Measurements from ENCODE around the gene ANKRD44. TPM values are rescaled to one million over a fixed set of nuclear protein-coding genes. Genes with fewer than 3 reads are reported as not detected.
"Not testable (repeated sequence)": the region's sequence is repeated elsewhere in the genome, so short reads cannot be mapped to it uniquely, and the experiment has no call there.

Gene ANKRD44
- total RNA-seq, 1 experiment from 2014 or later: 5.8 TPM

- DNase-seq (ENCODE audit: low read depth): no peak
Observed at GRCh38 chr2:197030090-197030489, 280.5 kb downstream of the ANKRD44 start.

DNA sequence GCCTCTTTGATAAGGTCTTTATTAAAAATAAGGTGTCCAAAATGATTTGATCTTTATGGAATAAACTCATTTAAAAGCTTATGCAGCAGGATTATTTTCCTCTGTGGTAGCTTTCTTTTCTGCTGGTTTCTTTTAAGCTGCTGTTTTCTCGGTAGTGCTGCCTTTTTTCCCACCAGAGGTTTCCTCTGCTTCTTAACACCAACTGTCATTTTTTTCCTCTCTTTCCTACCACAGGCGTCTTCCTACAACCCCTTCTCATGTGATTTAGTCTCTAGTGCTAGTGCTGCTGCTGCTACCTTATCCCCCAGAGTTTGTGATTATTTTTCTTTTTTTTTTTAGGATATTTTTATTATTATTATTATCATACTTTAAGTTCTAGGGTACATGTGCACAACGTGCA is 281.9 kb downstream of the ANKRD44 start:
- no peak for DNase-seq (ENCODE audit: low read depth)

- DNase-seq (ENCODE audit: low read depth): peak; percentile 89
Observed at GRCh38 chr2:197028230-197028629, 282.4 kb downstream of the ANKRD44 start.

DNA sequence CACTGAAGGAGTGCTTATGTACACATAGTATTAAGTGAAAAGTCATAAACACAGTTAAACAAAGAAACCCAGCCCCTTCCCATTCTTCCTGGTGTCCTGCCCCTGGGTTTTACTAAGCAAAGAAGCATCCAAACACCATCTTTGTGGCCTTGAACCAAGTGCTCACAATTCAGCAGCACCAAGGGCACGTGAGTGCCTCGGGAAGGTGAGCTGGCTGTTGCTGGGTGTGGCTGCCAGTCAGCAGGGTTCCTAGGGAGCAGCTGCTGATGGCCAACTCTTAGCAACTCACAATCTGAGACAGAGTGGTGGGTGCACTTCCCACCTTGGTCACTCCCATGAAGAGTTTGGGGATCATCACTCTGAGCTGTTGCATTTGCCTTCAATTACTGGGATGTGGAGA is 286.4 kb downstream of the ANKRD44 start:
- no peak for DNase-seq (ENCODE audit: low read depth)

GRCh38 chr2:197020921-197021320 is 289.7 kb downstream of the ANKRD44 start:
- DNase-seq (ENCODE audit: low read depth): not testable (repeated sequence)

DNA sequence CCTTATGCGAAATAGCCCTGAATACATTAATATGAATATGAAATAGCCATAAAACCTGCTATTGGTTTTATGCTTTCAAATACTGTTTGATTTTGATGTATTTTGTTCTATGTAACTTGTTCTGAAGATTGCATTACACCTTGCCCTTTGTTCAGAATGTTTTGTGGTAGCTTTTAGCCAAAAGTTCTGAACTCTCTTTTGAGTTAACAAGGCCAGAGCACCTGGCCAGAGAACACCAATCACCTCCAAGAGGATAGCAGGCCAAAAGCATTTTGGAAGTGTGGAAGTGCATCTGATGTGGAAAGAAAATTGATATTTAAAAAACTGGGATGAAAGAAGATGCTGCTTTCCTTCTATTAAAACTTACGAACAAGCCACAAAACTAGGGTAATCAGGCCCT is 297.5 kb downstream of the ANKRD44 start:
- DNase-seq (ENCODE audit: low read depth): no peak

- peak; percentile 39 for DNase-seq (ENCODE audit: low read depth)
Observed at GRCh38 chr2:197011801-197012641, 298.6 kb downstream of the ANKRD44 start.

DNA sequence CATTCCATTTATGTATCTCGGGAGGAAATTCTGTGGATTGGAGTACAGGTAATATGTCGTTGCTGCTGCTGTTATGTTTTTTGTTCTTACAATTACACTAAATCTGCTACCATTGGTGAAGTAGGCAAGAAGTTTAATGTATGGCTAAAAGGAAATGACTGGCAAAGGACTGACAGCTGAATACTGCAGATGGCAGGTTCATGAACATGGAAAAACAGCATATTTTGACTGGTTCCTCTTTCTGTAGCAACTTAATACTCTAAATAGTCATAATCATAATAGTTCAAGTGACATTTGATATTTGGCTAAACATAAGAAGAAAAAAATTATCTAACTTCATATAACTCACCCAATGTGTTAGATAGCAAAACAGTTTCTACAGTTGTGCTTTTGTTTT is 299.6 kb downstream of the ANKRD44 start:
- DNase-seq (ENCODE audit: low read depth): no peak

- no peak for DNase-seq (ENCODE audit: low read depth)
Observed at GRCh38 chr2:197010200-197011020, 300.2 kb downstream of the ANKRD44 start.

- DNase-seq (ENCODE audit: low read depth): not testable (repeated sequence)
Observed at GRCh38 chr2:197008741-197009341, 301.7 kb downstream of the ANKRD44 start.

DNA sequence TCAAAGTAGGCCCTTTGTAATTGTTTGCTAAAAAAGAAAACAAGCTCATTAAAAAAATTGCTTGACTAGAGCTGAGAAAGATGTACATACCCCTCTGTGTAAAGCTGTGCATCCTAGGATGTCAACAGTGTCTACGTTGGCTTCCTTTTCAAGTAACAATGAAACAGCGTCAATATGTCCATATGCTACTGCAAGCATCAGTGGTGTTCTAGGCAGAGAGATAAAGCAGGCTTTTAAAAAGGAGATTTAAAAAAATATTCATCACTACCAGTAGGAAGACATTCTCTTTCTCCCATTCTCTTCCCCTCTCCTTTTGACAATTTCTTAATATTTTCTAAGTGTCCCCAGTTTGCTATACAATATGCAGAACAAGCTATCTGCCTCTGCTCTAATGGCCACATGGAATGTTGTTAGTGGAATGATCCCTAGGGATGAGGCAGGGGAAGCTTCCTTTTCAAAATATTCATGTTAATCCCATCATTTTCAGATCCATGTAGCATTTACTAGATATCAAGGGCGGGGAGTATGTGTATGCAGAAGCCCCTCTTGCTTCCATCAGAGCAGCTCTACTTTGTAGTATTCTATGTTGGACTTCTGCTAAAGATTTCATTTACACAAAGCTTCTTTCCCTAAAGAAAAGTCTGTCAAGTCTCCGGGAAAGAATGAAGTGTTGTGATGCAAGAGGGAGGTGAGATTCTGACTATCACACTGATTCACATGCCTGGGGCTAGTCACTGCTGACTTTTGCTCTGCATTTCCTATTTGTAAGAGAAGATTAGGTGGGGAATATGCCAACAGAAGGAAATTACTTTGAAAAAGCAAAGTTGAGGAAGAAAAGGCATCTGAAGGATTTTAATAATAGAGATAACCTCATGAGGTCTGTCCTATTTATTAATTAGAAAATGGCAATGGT is 302.6 kb downstream of the ANKRD44 start:
- peak; percentile 29 for DNase-seq (ENCODE audit: low read depth)

GRCh38 chr2:197001921-197002320 is 308.7 kb downstream of the ANKRD44 start:
- DNase-seq (ENCODE audit: low read depth): no peak

GRCh38 chr2:196995757-196996314 is 314.7 kb downstream of the ANKRD44 start:
- DNase-seq (ENCODE audit: low read depth): no peak

GRCh38 chr2:196994764-196995163 is 315.8 kb downstream of the ANKRD44 start:
- DNase-seq (ENCODE audit: low read depth): no peak

DNA sequence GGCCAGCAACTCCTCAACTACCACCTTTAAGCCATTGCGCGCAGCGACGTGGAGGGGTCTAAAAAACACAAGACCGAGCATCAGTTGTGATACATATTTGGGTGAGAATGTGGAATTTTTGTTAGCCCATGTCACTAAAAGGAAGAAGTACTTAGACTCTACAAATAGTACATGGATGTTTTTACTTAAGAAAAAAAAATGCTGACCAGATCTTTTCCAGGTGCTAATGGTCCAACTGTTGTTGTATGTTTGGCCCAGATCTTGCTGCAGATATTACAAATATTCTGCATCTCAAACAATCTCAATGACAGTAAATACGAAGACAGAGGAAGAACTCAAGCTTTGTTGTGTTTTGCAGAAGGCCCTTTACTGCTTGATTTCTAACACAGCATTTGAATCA is 317.0 kb downstream of the ANKRD44 start:
- no peak for DNase-seq (ENCODE audit: low read depth)

DNA sequence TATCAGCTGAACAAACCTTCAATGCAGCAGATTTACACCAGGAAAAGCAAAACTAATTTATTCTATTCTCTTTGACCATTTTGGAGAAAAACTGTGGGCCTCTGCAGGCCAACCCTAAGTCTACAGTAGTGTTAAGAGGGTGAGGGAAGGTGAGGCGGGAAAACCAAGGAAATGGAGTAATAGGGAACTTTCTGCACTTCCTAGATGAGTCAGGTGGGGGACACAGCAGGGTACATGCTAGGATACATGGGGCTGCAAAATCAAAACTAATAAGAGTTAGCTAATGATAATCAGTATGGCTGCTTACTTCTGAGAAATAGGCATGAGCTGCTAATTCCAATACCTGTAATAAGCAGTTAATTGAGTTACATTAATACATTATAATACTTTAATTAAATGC is 318.1 kb downstream of the ANKRD44 start:
- no peak for DNase-seq (ENCODE audit: low read depth)

GRCh38 chr2:196990788-196991461 is 319.7 kb downstream of the ANKRD44 start:
- no peak for DNase-seq (ENCODE audit: low read depth)

- DNase-seq (ENCODE audit: low read depth): no peak
Observed at GRCh38 chr2:196990092-196990491, 320.5 kb downstream of the ANKRD44 start.

DNA sequence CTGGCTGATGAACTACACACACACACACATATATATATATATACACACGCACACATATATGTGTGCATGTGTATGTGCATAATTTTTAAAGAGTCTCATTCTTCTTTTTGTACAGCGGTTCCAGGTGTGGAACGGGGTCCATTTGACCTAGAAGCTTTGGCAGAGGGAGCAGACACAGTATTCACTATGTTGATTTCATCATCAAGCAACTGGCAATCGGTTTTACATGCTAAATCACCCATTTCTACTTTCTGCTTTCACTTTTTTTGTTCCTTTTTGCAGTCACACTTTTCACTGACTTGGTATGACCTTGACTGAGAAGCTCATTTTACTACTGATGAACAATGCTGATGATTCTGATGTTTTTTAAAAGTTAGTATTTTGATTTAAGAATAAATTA is 321.1 kb downstream of the ANKRD44 start:
- DNase-seq (ENCODE audit: low read depth): no peak

DNA sequence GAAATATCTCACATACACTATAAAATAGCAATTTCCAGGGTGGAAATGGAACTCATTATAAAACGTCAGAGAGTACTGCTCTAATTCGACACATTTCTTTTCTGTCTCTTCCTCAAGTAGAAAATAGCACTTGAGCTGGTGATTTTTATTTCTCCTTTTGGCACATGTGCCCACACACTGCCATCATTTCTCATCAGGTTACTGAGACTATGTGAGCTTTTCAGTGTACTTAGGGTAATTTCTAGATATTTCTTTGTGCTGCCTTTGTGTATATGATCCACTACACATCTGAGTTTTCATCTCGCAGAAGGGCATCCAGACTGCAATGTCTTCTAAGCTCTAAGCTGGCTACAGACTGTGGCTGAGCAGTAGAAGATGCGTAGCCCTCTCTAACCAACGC is 321.9 kb downstream of the ANKRD44 start:
- DNase-seq (ENCODE audit: low read depth): no peak
